ENCODE results near the gene QPCTL. TPM values are rescaled to one million over a fixed set of nuclear protein-coding genes. Genes with fewer than 3 reads are reported as not detected.

The QPCTL gene
- total and polyA plus RNA-seq, 2 of the 13 experiments (the other 11 are each of a cell fraction or from before 2014, with no cell fraction given), result 16.0 to 19.1 TPM

DNA sequence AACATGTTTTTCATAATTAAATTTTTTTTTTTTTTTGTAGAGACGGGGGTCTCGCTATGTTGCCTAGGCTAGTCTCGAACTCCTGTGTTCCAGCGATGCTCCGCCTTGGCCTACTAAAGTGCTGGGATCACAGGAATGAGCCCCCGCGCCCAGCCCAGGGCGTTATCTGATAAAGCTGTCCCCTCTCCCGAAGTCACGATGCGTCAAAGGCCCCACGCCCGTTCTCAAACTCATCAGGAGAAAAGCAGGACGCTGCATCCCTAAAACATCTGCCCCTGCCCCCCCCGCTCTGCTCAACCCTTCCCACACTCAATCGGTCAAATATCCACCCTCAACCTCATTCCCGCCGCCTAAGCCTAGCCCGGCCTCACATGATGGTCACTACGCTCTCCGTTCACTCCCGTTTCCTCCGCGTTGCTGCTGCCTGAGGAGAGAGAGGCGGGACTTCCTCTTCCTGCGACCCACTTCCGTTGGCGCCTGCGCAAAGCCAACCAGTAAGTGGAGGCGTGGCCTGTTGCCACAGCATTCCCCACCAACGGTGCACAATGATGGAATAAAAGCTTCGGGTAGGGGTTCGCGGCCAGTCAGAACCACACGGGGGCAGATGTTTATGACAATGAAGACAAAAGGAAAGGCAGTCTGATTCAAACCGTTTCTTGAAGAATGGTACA lies 815 bp upstream of the QPCTL start, which contains the start of gene SNRPD2 (continued):
- 0 out of 2 replicates have a peak, but pooled peaks have one; percentile 36 for TF ChIP-seq ZNF839 (CRISPR knock-in tag; IDR thresholded peaks at IDR 0.05; ENCODE audit: borderline replicate concordance)
- TF ChIP-seq FOXA1 (IDR thresholded peaks at IDR 0.05), result no peak
- no peak for TF ChIP-seq FOXA1 (CRISPR knock-in tag; IDR thresholded peaks at IDR 0.05)
- TF ChIP-seq BCL6 (CRISPR knock-in tag; IDR thresholded peaks at IDR 0.05), result 0 out of 2 replicates have a peak, but pooled peaks have one; percentile 16
- no peak for TF ChIP-seq ZNF484 (CRISPR knock-in tag; IDR thresholded peaks at IDR 0.05; ENCODE audit: borderline replicate concordance, low read depth)
- no peak for TF ChIP-seq ZNF432 (CRISPR knock-in tag; IDR thresholded peaks at IDR 0.05; ENCODE audit: borderline replicate concordance)
- peak; percentile 57; the same call in 1 of the 2 replicates for TF ChIP-seq ZMYM4 (CRISPR knock-in tag; IDR thresholded peaks at IDR 0.05)
- TF ChIP-seq MAZ (IDR thresholded peaks at IDR 0.05; ENCODE audit: borderline replicate concordance, low read depth, low read length), result no peak
- TF ChIP-seq MAZ (CRISPR knock-in tag; IDR thresholded peaks at IDR 0.05; ENCODE audit: low read depth), result no peak
- peak; percentile 90 for TF ChIP-seq SAP130 (CRISPR knock-in tag; IDR thresholded peaks at IDR 0.05; ENCODE audit: low read depth)
- TF ChIP-seq RFX1 (IDR thresholded peaks at IDR 0.05), result peak; percentile 72; the same call in 1 of the 2 replicates
- 0 out of 2 replicates have a peak, but pooled peaks have one; percentile 29 for TF ChIP-seq KDM4B (CRISPR knock-in tag; IDR thresholded peaks at IDR 0.05)
- TF ChIP-seq ZNF530 (CRISPR knock-in tag; IDR thresholded peaks at IDR 0.05; ENCODE audit: low read depth), result no peak
- TF ChIP-seq IKZF4 (CRISPR knock-in tag; IDR thresholded peaks at IDR 0.05; ENCODE audit: borderline replicate concordance, low read depth, not compliant biosample characterization), result peak; percentile 54
- peak; percentile 77; the same call in 1 of the 2 replicates for TF ChIP-seq TOPORS (CRISPR knock-in tag; IDR thresholded peaks at IDR 0.05)
- TF ChIP-seq ZNF83 (CRISPR knock-in tag; IDR thresholded peaks at IDR 0.05; ENCODE audit: borderline replicate concordance), result no peak
- TF ChIP-seq, protein P1, sequence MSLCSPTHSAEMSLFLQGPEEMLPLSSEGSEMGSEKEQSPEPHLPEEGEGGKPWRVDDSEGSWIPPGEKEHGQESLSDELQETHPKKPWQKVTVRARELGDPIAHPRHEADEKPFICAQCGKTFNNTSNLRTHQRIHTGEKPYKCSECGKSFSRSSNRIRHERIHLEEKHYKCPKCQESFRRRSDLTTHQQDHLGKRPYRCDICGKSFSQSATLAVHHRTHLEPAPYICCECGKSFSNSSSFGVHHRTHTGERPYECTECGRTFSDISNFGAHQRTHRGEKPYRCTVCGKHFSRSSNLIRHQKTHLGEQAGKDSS (CRISPR knock-in tag; IDR thresholded peaks at IDR 0.05; ENCODE audit: borderline replicate concordance, low read depth), result no peak; the same call in 1 of the 2 replicates
- no peak for TF ChIP-seq ZNF792 (CRISPR knock-in tag; IDR thresholded peaks at IDR 0.05)
- TF ChIP-seq, protein P2, sequence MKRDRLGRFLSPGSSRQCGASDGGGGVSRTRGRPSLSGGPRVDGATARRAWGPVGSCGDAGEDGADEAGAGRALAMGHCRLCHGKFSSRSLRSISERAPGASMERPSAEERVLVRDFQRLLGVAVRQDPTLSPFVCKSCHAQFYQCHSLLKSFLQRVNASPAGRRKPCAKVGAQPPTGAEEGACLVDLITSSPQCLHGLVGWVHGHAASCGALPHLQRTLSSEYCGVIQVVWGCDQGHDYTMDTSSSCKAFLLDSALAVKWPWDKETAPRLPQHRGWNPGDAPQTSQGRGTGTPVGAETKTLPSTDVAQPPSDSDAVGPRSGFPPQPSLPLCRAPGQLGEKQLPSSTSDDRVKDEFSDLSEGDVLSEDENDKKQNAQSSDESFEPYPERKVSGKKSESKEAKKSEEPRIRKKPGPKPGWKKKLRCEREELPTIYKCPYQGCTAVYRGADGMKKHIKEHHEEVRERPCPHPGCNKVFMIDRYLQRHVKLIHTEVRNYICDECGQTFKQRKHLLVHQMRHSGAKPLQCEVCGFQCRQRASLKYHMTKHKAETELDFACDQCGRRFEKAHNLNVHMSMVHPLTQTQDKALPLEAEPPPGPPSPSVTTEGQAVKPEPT (CRISPR knock-in tag; IDR thresholded peaks at IDR 0.05; ENCODE audit: low read depth), result peak; percentile 23; the same call in 1 of the 2 replicates
- TF ChIP-seq THAP9 (CRISPR knock-in tag; IDR thresholded peaks at IDR 0.05; ENCODE audit: borderline replicate concordance), result peak; percentile 66
- TF ChIP-seq GFI1 (CRISPR knock-in tag; IDR thresholded peaks at IDR 0.05; ENCODE audit: borderline replicate concordance), result 0 out of 2 replicates have a peak, but pooled peaks have one; percentile 50
- peak; percentile 26 for TF ChIP-seq CEBPG (CRISPR knock-in tag; IDR thresholded peaks at IDR 0.05)
- TF ChIP-seq GATAD1 (CRISPR knock-in tag; IDR thresholded peaks at IDR 0.05), result peak; percentile 94
- TF ChIP-seq HMGA1 (CRISPR knock-in tag; conservative IDR thresholded peaks at IDR 0.05), result no peak
- TF ChIP-seq ZNF383 (CRISPR knock-in tag; IDR thresholded peaks at IDR 0.05; ENCODE audit: borderline replicate concordance), result peak; percentile 50; the same call in 1 of the 2 replicates
- TF ChIP-seq FOSL2 (CRISPR knock-in tag; IDR thresholded peaks at IDR 0.05), result 0 out of 2 replicates have a peak, but pooled peaks have one; percentile 3
